22Rv1 (cell line): ENCODE data around the gene SORCS2.

Experiments used
- CTCF ChIP-seq: fragments of 450-650 bp; IDR thresholded peaks from 2 replicates; pipeline ENCODE4 v1.5.1; 2017; ENCODE audit warnings: mild to moderate bottlenecking
- ZFX ChIP-seq: fragments of 450-650 bp; IDR thresholded peaks from 2 replicates; pipeline ENCODE4 v1.6.1; 2017; ENCODE audit warnings: antibody characterized with exemption, borderline replicate concordance

GRCh38 chr4:7301846-7302630, 109.7 kb downstream of the SORCS2 start:
- TF ChIP-seq CTCF: no peak
- TF ChIP-seq ZFX: no peak
